Liver (tissue), 9 donors: ENCODE results near the gene SMC4. TPM values are rescaled to one million over a fixed set of nuclear protein-coding genes. Genes with fewer than 3 reads are reported as not detected.
A peak's percentile ranks its signal among the peaks of the same experiment; 100 is the strongest.

ENCODE experiments used
- DNase-seq: peaks from one replicate; pipeline ENCODE4 v3.0.0-alpha.2; 2017; ENCODE audit warnings: low spot score
- H3K27ac ChIP-seq, 2 donors: one replicate each; pipeline ENCODE4 v1.7.0; 2013; ENCODE audit warnings: inconsistent platforms in 2 of 2, low read length in 2 of 2, control low read depth in 1 of 2, low read depth in 1 of 2, mild to moderate bottlenecking in 1 of 2
- H3K27me3 ChIP-seq, 4 donors: one replicate each; pipeline versions ENCODE4 v1.6.1 to v1.7.0; 2013; ENCODE audit warnings: low read length in 3 of 4, inconsistent platforms in 1 of 4, mild to moderate bottlenecking in 1 of 4, moderate library complexity in 1 of 4; ENCODE audit not compliant: control insufficient read depth in 4 of 4, insufficient read depth in 4 of 4
- H3K36me3 ChIP-seq, 4 donors: one replicate each; pipeline versions ENCODE4 v1.6.1 to v1.7.0; 2013; ENCODE audit warnings: low read length in 3 of 4, mild to moderate bottlenecking in 3 of 4, low read depth in 1 of 4, moderate library complexity in 1 of 4; ENCODE audit not compliant: control insufficient read depth in 4 of 4, insufficient read depth in 3 of 4
- H3K4me1 ChIP-seq, 4 donors: one replicate each; pipeline versions ENCODE4 v1.6.1 to v1.7.0; 2013; ENCODE audit warnings: low read length in 3 of 4, mild to moderate bottlenecking in 3 of 4, moderate library complexity in 1 of 4; ENCODE audit not compliant: control insufficient read depth in 4 of 4, insufficient read depth in 4 of 4
- H3K4me3 ChIP-seq, 3 donors: one replicate each; pipeline versions ENCODE4 v1.6.1 to v1.7.0; 2013; ENCODE audit warnings: low read length in 3 of 3, control low read depth in 1 of 3, low read depth in 1 of 3, mild to moderate bottlenecking in 1 of 3
- H3K9ac ChIP-seq, 2 donors: one replicate each; pipeline ENCODE4 v1.7.0; 2013; ENCODE audit warnings: low read length in 2 of 2, mild to moderate bottlenecking in 2 of 2, moderate library complexity in 2 of 2, control low read depth in 1 of 2, low read depth in 1 of 2
- H3K9me3 ChIP-seq, 4 donors: one replicate each; pipeline versions ENCODE4 v1.6.1 to v1.7.0; 2013; ENCODE audit warnings: low read length in 3 of 4; ENCODE audit not compliant: control insufficient read depth in 4 of 4
- EGR1 ChIP-seq, 2 donors: IDR thresholded peaks; 2 replicates each; pipeline ENCODE4 v1.6.1; 2016 to 2018; ENCODE audit warnings: antibody characterized with exemption in 2 of 2, low read depth in 2 of 2
- FOXA1 ChIP-seq: IDR thresholded peaks from 2 replicates; pipeline ENCODE4 v1.6.1; 2016; ENCODE audit warnings: antibody characterized with exemption
- FOXA2 ChIP-seq: IDR thresholded peaks from 2 replicates; pipeline ENCODE4 v1.6.1; 2016; ENCODE audit warnings: antibody characterized with exemption
- GABPA ChIP-seq, 2 donors: IDR thresholded peaks in 1 of 2; conservative IDR thresholded peaks in 1 of 2; 2 replicates each; pipeline ENCODE4 v1.6.1; 2016; ENCODE audit warnings: antibody characterized with exemption in 2 of 2, mild to moderate bottlenecking in 1 of 2, moderate library complexity in 1 of 2
- HNF4A ChIP-seq, 2 donors: conservative IDR thresholded peaks; 2 replicates each; pipeline ENCODE4 v1.6.1; 2016; ENCODE audit warnings: antibody characterized with exemption in 2 of 2, mild to moderate bottlenecking in 2 of 2
- HNF4G ChIP-seq: IDR thresholded peaks from 2 replicates; pipeline ENCODE4 v1.6.1; 2016; ENCODE audit warnings: antibody characterized with exemption
- JUND ChIP-seq, 2 donors: IDR thresholded peaks; 2 replicates each; pipeline ENCODE4 v1.6.1; 2016; ENCODE audit warnings: antibody characterized with exemption in 2 of 2
- NR2F2 ChIP-seq: IDR thresholded peaks from 2 replicates; pipeline ENCODE4 v1.6.1; 2016; ENCODE audit warnings: antibody characterized with exemption
- RAD21 ChIP-seq, 2 donors: IDR thresholded peaks; 2 replicates each; pipeline ENCODE4 v1.6.1; 2016; ENCODE audit warnings: antibody characterized with exemption in 2 of 2, mild to moderate bottlenecking in 2 of 2
- RXRA ChIP-seq, 2 donors: IDR thresholded peaks; 2 replicates each; pipeline ENCODE4 v1.6.1; 2017 to 2018; ENCODE audit warnings: antibody characterized with exemption in 2 of 2, mild to moderate bottlenecking in 1 of 2
- SP1 ChIP-seq: IDR thresholded peaks from 2 replicates; pipeline ENCODE4 v1.6.1; 2018; ENCODE audit warnings: antibody characterized with exemption, mild to moderate bottlenecking
- TAF1 ChIP-seq: conservative IDR thresholded peaks from 2 replicates; pipeline ENCODE4 v1.6.1; 2016; ENCODE audit warnings: antibody characterized with exemption, mild to moderate bottlenecking
- YY1 ChIP-seq: IDR thresholded peaks from 2 replicates; pipeline ENCODE4 v1.6.1; 2016; ENCODE audit warnings: antibody characterized with exemption, mild to moderate bottlenecking
- WGBS: extraction: QIAGEN DNeasy Blood & Tissue Kit; methylation state at CpG from one replicate; pipeline ENCODE4 v1.1.7; 2013; 5-methylcytosine and 5-hydroxymethylcytosine counted together
- polyA plus RNA-seq, 2 donors: library from polyadenylated mRNA; stranded (reverse) in 1 of 2; unstranded in 1 of 2; fragments of 200-250 nt in 1 of 2; fragments of >200 nt in 1 of 2; fragmentation: Nextera tagmentation in 1 of 2; extraction: Ambion mirVana in 1 of 2; gene quantifications; one replicate each; pipeline versions ENCODE4 v1.2.1 to v1.2.3, GENCODE V29; 2013 to 2015
- total RNA-seq, 2 donors: library from RNA; depleted of rRNA; stranded (reverse); fragments of >200 nt; gene quantifications; one replicate each; pipeline ENCODE4 v1.2.3, GENCODE V29; 2014
- TF ChIP-seq, protein P1 (sequence below): IDR thresholded peaks from 2 replicates; pipeline ENCODE4 v1.6.1; 2016; ENCODE audit warnings: antibody characterized with exemption
- TF ChIP-seq, protein P2 (sequence below): IDR thresholded peaks from 2 replicates; pipeline ENCODE4 v1.6.1; 2016; ENCODE audit warnings: antibody characterized with exemption, mild to moderate bottlenecking
- TF ChIP-seq, protein P3 (sequence below): IDR thresholded peaks from 2 replicates; pipeline ENCODE4 v1.6.1; 2016; ENCODE audit warnings: antibody characterized with exemption
- TF ChIP-seq, protein P4 (sequence below): IDR thresholded peaks from 2 replicates; pipeline ENCODE4 v1.6.1; 2016; ENCODE audit warnings: antibody characterized with exemption
- TF ChIP-seq, protein P5 (sequence below): fragments of 150-350 bp; IDR thresholded peaks from 2 replicates; pipeline ENCODE4 v1.5.1; 2017; ENCODE audit warnings: improper control_type of control experiment, low read depth, low read length; ENCODE audit not compliant: missing input control
- donor health status: healthy.
- donor health status: healthy.
- donor health status: healthy.
- donor health status: healthy.
- donor health status: healthy.

The SMC4 gene
- total and polyA plus RNA-seq, 4 donors: 6.7 to 161 (median 17.1) TPM

DNA sequence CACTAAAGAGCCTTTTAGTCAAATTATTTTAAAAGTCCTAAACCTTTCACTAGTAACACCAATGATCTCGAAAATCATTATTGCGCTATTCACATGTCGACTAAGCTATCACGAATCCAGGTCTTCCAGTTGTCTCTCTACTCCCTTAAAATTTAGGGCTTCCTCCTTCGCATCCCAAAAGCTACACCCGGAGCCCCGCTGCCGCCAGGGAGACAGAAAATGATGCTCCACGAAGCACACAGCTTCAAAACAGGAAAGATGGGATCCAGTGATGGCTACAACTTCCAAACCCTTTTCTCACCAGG lies 678 bp upstream of the SMC4 start:
- Histone ChIP-seq H3K4me3 (peak overlapping the region; percentile 77 to 99 (median 95)), H3K4me1 (peaks cover 6 to 29% (median 13%) of the 10 kb centered on the region in 4 donors), H3K9me3 (no peaks in the 10 kb centered on the region), H3K27me3 (no peaks in the 10 kb centered on the region), H3K9ac (peak overlapping the region in 1 of 2 donors; percentile 94), H3K27ac (peak overlapping the region; percentile 68 to 85), H3K36me3 (no peaks in the 10 kb centered on the region)
- DNase-seq: no peak
- TF ChIP-seq, protein P1, sequence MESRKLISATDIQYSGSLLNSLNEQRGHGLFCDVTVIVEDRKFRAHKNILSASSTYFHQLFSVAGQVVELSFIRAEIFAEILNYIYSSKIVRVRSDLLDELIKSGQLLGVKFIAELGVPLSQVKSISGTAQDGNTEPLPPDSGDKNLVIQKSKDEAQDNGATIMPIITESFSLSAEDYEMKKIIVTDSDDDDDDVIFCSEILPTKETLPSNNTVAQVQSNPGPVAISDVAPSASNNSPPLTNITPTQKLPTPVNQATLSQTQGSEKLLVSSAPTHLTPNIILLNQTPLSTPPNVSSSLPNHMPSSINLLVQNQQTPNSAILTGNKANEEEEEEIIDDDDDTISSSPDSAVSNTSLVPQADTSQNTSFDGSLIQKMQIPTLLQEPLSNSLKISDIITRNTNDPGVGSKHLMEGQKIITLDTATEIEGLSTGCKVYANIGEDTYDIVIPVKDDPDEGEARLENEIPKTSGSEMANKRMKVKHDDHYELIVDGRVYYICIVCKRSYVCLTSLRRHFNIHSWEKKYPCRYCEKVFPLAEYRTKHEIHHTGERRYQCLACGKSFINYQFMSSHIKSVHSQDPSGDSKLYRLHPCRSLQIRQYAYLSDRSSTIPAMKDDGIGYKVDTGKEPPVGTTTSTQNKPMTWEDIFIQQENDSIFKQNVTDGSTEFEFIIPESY: no peak
- peak in 1 of 2 donors; percentile 15 for TF ChIP-seq RAD21 (IDR thresholded peaks at IDR 0.05)
- under 1% methylated on average over 9 of the region's 9 CpGs for WGBS

DNA sequence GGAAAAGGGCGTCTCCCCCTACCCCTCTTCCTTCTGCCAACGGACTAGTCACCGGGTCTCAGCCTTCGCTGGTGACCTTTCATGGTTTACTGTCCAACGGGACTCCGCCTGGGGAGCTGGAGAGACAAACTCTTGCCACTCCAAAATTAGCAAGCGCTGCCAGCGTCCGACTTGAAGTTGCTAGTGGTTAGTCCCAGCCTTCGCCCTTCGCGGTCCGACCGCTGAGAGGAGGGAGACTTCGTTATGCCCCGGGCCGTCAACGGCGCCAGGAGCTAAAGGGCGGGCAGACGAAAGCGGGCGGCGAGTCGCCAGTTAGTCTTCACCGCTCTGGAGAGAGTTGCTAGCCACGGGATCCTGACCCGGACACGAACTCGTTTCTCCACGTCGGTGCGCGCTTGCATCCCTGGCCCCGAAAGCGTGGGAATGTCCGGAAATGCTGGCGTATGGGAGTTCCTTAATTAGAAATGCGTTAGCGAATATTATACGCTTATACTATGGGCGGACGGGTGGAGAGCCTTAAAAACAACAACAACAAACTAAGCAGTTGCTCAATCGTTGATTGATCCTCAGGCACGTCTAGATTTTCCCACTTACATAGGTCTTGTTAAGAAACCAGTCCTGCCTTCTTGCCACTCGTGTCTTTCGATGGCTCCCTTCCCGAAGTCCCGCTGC lies 716 bp downstream of the SMC4 start:
- H3K27me3 ChIP-seq: no peaks in the 10 kb centered on the region
- WGBS: under 1% methylated on average over 49 of the region's 49 CpGs
- H3K9ac ChIP-seq: peak overlapping the region; percentile 89 to 94
- peak overlapping the region; percentile 68 to 85 for H3K27ac ChIP-seq
- H3K36me3 ChIP-seq: no peaks in the 10 kb centered on the region
- TF ChIP-seq NR2F2: no peak
- TF ChIP-seq, protein P2, sequence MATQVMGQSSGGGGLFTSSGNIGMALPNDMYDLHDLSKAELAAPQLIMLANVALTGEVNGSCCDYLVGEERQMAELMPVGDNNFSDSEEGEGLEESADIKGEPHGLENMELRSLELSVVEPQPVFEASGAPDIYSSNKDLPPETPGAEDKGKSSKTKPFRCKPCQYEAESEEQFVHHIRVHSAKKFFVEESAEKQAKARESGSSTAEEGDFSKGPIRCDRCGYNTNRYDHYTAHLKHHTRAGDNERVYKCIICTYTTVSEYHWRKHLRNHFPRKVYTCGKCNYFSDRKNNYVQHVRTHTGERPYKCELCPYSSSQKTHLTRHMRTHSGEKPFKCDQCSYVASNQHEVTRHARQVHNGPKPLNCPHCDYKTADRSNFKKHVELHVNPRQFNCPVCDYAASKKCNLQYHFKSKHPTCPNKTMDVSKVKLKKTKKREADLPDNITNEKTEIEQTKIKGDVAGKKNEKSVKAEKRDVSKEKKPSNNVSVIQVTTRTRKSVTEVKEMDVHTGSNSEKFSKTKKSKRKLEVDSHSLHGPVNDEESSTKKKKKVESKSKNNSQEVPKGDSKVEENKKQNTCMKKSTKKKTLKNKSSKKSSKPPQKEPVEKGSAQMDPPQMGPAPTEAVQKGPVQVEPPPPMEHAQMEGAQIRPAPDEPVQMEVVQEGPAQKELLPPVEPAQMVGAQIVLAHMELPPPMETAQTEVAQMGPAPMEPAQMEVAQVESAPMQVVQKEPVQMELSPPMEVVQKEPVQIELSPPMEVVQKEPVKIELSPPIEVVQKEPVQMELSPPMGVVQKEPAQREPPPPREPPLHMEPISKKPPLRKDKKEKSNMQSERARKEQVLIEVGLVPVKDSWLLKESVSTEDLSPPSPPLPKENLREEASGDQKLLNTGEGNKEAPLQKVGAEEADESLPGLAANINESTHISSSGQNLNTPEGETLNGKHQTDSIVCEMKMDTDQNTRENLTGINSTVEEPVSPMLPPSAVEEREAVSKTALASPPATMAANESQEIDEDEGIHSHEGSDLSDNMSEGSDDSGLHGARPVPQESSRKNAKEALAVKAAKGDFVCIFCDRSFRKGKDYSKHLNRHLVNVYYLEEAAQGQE: no peak
- TF ChIP-seq HNF4A (conservative IDR thresholded peaks at IDR 0.05): no peak
- no peak for TF ChIP-seq YY1
- TF ChIP-seq, protein P1: no peak
- no peak for TF ChIP-seq JUND (IDR thresholded peaks at IDR 0.05)
- TF ChIP-seq, protein P3, sequence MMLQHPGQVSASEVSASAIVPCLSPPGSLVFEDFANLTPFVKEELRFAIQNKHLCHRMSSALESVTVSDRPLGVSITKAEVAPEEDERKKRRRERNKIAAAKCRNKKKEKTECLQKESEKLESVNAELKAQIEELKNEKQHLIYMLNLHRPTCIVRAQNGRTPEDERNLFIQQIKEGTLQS: no peak
- no peak for TF ChIP-seq FOXA2
- TF ChIP-seq FOXA1: no peak
- no peak for TF ChIP-seq EGR1 (IDR thresholded peaks at IDR 0.05; ENCODE audit: low read depth in 2 of 2)
- no peak for TF ChIP-seq TAF1
- TF ChIP-seq, protein P4, sequence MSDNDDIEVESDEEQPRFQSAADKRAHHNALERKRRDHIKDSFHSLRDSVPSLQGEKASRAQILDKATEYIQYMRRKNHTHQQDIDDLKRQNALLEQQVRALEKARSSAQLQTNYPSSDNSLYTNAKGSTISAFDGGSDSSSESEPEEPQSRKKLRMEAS: no peak
- no peak for TF ChIP-seq RAD21 (IDR thresholded peaks at IDR 0.05)
- TF ChIP-seq HNF4G: no peak
- TF ChIP-seq RXRA (IDR thresholded peaks at IDR 0.05): no peak
- TF ChIP-seq SP1: no peak
- no peak for TF ChIP-seq GABPA (IDR thresholded peaks at IDR 0.05 in 1 of 2, conservative IDR thresholded peaks at IDR 0.05 in 1 of 2)
- TF ChIP-seq, protein P5, sequence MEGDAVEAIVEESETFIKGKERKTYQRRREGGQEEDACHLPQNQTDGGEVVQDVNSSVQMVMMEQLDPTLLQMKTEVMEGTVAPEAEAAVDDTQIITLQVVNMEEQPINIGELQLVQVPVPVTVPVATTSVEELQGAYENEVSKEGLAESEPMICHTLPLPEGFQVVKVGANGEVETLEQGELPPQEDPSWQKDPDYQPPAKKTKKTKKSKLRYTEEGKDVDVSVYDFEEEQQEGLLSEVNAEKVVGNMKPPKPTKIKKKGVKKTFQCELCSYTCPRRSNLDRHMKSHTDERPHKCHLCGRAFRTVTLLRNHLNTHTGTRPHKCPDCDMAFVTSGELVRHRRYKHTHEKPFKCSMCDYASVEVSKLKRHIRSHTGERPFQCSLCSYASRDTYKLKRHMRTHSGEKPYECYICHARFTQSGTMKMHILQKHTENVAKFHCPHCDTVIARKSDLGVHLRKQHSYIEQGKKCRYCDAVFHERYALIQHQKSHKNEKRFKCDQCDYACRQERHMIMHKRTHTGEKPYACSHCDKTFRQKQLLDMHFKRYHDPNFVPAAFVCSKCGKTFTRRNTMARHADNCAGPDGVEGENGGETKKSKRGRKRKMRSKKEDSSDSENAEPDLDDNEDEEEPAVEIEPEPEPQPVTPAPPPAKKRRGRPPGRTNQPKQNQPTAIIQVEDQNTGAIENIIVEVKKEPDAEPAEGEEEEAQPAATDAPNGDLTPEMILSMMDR: no peak
- DNase-seq: peak; percentile 60
- H3K9me3 ChIP-seq: no peaks in the 10 kb centered on the region
- H3K4me1 ChIP-seq: peaks cover 6 to 29% (median 13%) of the 10 kb centered on the region in 4 donors
- H3K4me3 ChIP-seq: peak overlapping the region; percentile 77 to 99 (median 95)
